Measurements from ENCODE around the gene TSFM. TPM values are rescaled to one million over a fixed set of nuclear protein-coding genes. Genes with fewer than 3 reads are reported as not detected.

Gene TSFM
- polyA plus RNA-seq, 1 experiment: 15.1 TPM

DNA sequence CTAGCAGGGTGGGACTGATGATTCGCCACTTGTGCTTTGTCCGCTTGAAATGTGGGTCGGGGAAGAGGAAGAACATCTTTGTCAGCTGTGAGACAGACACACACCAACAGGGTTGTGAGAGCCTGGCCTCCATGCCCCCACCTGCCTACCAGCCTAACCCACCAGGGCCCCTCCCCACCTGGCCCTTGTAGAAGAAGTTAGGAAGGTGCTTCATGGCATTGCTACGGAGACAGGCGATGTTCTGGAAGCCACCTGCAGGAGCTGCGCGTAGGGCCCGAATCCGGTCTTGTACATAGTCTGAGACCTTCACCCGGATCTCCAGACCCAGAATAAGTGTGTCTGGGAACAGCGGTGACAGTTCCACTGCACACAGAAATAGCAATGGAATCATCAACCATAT, 13.0 kb upstream of the TSFM start:
- DNase-seq (ENCODE audit: low read depth): no peak
- Histone ChIP-seq H3K27me3 (ENCODE audit: control insufficient read depth, insufficient read depth, low read length) (peaks cover 4% of the 10 kb centered on the region; the same call in 1 of the 2 replicates), H3K4me3 (ENCODE audit: low read depth, low read length) (no peak overlapping the region), H3K36me3 (ENCODE audit: control insufficient read depth, insufficient read depth, low read length) (peaks cover 2% of the 10 kb centered on the region; the same call in 1 of the 2 replicates)
- ChIA-PET CTCF (interaction anchor here (1.4 kb wide), 1 partner anchor 10 kb away, joined by 4 read pairs; no protein-coding TSS in a partner anchor), POLR2A (no interaction called here)
- TF ChIP-seq, protein P1, sequence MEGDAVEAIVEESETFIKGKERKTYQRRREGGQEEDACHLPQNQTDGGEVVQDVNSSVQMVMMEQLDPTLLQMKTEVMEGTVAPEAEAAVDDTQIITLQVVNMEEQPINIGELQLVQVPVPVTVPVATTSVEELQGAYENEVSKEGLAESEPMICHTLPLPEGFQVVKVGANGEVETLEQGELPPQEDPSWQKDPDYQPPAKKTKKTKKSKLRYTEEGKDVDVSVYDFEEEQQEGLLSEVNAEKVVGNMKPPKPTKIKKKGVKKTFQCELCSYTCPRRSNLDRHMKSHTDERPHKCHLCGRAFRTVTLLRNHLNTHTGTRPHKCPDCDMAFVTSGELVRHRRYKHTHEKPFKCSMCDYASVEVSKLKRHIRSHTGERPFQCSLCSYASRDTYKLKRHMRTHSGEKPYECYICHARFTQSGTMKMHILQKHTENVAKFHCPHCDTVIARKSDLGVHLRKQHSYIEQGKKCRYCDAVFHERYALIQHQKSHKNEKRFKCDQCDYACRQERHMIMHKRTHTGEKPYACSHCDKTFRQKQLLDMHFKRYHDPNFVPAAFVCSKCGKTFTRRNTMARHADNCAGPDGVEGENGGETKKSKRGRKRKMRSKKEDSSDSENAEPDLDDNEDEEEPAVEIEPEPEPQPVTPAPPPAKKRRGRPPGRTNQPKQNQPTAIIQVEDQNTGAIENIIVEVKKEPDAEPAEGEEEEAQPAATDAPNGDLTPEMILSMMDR (IDR thresholded peaks at IDR 0.05; ENCODE audit: insufficient read depth, low read depth, low read length): no peak

DNA sequence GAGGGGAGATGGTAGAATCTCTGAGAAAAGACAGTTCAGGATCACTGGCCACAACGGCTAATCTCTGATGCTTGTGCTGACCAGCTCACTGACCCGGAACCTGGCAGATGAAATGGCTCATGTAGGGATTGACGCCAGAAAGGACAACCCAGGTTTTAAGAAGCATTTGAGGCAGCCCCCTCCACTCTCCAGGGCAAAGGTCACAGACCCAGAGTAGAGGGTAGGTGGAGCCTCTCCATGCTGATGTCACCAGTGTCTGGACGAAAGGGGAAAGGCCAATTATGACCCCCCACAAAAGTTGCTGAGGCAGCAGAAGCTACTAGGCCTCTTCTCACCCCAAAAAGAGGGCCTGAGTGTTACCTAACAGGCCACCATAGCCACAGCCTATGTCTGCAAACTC, 11.9 kb upstream of the TSFM start:
- TF ChIP-seq, protein P1 (IDR thresholded peaks at IDR 0.05; ENCODE audit: insufficient read depth, low read depth, low read length): no peak
- Histone ChIP-seq H3K36me3 (ENCODE audit: control insufficient read depth, insufficient read depth, low read length) (peaks cover 2% of the 10 kb centered on the region; the same call in 1 of the 2 replicates), H3K4me3 (ENCODE audit: low read depth, low read length) (no peak overlapping the region), H3K27me3 (ENCODE audit: control insufficient read depth, insufficient read depth, low read length) (peaks cover under 1% of the 10 kb centered on the region; the same call in 1 of the 2 replicates)
- POLR2A ChIA-PET: no interaction called here
- CTCF ChIA-PET: no interaction called here
- DNase-seq (ENCODE audit: low read depth): no peak

DNA sequence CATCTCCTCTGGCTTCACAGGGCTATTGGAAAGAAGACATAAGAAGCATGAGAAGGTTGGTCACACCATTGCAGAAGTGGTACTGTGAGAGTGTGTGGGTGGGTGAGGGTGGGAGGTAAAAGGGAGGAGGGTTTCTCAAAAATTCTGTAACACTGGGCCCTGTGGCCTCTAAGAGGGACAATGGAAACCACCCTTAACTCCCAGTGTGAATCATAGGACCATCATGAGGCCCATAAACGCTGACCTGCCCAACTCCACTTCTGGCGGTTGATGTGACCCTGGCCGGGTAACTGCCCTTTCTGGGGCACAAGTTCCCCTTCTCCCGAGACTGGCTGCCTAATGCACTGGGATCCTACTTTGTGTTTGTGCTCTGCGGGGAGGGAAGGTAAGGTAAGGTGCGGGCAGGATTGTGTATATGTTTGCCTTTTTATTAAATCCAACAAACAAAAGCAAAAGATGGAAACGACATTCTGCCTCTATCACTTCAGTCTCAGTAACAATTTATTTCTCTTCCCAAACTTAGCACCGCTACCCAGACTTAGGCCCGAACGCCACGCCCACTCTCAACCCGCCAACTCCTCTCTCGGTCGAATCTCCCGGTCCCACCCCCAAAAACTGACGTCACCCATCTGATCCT, 11.2 kb upstream of the TSFM start:
- CTCF ChIA-PET: interaction anchor here (1.1 to 1.2 kb wide), 2 partner anchors 12 to 23 kb away, joined by 3 to 4 read pairs; partner anchors contain the start of gene TSFM

DNA sequence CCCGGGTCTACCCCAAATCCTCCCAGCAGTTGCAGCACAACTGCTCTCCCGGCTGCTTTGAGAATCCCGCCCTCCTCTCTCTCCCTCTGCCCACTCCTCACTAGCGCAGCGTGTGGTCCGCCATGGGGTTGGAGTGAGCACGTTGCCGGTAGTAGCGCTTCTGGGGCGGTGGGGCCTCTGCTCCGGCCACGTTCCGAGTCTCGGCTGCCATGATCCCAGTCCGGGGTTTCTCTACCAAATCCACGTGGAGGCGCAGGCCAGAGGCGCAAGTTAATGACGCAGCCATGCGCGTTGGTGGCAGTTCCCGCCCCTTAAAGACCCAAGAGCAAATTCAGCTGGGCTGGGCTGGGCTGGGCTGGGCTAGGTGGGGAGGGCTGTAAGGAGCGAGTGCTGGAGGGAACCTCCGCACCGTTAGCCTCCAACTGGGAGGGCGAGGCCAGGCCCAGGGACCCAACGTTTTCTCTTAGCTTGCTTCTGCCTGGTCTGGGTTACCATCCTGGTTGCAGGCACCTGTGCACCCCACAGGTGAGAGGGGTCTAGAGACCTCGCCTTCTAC, 10.6 kb upstream of the TSFM start, which contains the start of gene METTL1:
TSS of gene METTL1 (minus strand) at position 233 of the 556 bp plus-strand sequence. CDS start at position 211, 22 bp downstream.
- peak within 1 kb of the TSS; percentile 91 for H3K4me3 ChIP-seq (ENCODE audit: low read depth, low read length)
- ChIA-PET POLR2A (interaction anchor here (0.6 to 0.7 kb wide), 3 partner anchors 20 to 125 kb away, joined by 3 read pairs; partner anchors contain the start of gene CDK4), CTCF (interaction anchor here (0.6 to 1.2 kb wide), 6 partner anchors 10 to 189 kb away, joined by 3 to 4 read pairs (median 4); partner anchors contain the start of gene TSFM)
- TF ChIP-seq, protein P1 (IDR thresholded peaks at IDR 0.05; ENCODE audit: insufficient read depth, low read depth, low read length): no peak
- H3K27me3 ChIP-seq (ENCODE audit: control insufficient read depth, insufficient read depth, low read length): no peaks in the 10 kb centered on the region
- H3K36me3 ChIP-seq (ENCODE audit: control insufficient read depth, insufficient read depth, low read length): peaks cover 2% of the 10 kb centered on the region; the same call in 1 of the 2 replicates
- peak; percentile 82 for DNase-seq (ENCODE audit: low read depth)

More for the DNA sequence above, 11.2 kb upstream of the TSFM start:
- TF ChIP-seq, protein P1 (IDR thresholded peaks at IDR 0.05; ENCODE audit: insufficient read depth, low read depth, low read length): no peak
- Histone ChIP-seq H3K27me3 (ENCODE audit: control insufficient read depth, insufficient read depth, low read length) (no peaks in the 10 kb centered on the region), H3K4me3 (ENCODE audit: low read depth, low read length) (peak overlapping the region; percentile 91), H3K36me3 (ENCODE audit: control insufficient read depth, insufficient read depth, low read length) (peaks cover 2% of the 10 kb centered on the region; the same call in 1 of the 2 replicates)
- POLR2A ChIA-PET: no interaction called here
- no peak for DNase-seq (ENCODE audit: low read depth)

Measured in BJ (cell line).